ENCODE measurements around the gene SFXN3. TPM values are rescaled to one million over a fixed set of nuclear protein-coding genes. Genes with fewer than 3 reads are reported as not detected.

Gene SFXN3
- polyA plus RNA-seq, 1 experiment = 125 TPM

DNA sequence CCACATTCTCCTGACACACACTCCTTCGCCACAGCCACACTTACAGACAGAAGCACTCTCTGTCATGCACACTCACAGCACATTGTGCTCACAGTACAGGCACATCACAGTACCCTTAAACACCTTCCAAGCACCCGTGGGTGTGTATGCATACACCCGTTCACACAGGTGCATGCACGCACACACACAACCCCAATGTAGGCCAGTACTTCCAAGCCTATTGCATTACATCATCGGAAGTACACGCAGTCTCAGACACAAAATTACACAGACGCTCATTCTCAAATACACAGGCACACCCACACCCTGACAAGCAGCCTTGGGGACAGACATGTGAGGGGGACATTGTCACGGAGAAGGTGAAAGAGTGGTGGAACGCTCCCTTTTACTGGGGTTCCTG lies 41.9 kb downstream of the SFXN3 start:
- ChIA-PET CTCF (interaction anchor here (2.3 to 26.2 kb wide), 2 partner anchors 13 to 27 kb away, joined by 10 to 676 read pairs; no protein-coding TSS in a partner anchor), POLR2A (no interaction called here)
- Histone ChIP-seq H3K36me3 (ENCODE audit: control insufficient read depth, insufficient read depth, low read length) (no peaks in the 10 kb centered on the region), H3K4me3 (ENCODE audit: low read depth, low read length) (no peak overlapping the region), H3K27me3 (ENCODE audit: control insufficient read depth, insufficient read depth, low read length) (peaks cover 26% of the 10 kb centered on the region)
- TF ChIP-seq, protein P1, sequence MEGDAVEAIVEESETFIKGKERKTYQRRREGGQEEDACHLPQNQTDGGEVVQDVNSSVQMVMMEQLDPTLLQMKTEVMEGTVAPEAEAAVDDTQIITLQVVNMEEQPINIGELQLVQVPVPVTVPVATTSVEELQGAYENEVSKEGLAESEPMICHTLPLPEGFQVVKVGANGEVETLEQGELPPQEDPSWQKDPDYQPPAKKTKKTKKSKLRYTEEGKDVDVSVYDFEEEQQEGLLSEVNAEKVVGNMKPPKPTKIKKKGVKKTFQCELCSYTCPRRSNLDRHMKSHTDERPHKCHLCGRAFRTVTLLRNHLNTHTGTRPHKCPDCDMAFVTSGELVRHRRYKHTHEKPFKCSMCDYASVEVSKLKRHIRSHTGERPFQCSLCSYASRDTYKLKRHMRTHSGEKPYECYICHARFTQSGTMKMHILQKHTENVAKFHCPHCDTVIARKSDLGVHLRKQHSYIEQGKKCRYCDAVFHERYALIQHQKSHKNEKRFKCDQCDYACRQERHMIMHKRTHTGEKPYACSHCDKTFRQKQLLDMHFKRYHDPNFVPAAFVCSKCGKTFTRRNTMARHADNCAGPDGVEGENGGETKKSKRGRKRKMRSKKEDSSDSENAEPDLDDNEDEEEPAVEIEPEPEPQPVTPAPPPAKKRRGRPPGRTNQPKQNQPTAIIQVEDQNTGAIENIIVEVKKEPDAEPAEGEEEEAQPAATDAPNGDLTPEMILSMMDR (IDR thresholded peaks at IDR 0.05; ENCODE audit: insufficient read depth, low read depth, low read length) = no peak
- no peak for DNase-seq (ENCODE audit: low read depth)

DNA sequence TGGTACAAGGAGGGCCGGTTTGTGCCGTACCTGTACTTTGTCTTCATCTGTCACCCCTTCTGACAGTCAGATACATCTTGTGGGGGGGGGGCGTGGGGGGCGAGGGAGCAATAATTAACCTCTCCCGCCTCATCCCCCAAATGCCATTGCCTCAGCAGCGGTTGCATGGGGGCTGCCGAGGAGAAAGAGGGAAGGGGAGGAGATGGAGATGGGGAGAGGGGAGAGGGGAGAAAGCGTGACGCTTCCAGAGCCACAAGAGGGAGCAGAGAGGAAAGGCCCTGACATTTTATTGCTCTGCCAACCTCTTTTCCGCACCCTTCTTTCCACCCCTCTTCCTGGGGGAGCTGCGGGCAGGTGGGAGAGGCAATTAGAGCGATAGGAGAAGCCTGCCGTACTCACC lies 42.6 kb downstream of the SFXN3 start:
- Histone ChIP-seq H3K36me3 (ENCODE audit: control insufficient read depth, insufficient read depth, low read length) (no peaks in the 10 kb centered on the region), H3K4me3 (ENCODE audit: low read depth, low read length) (no peak overlapping the region), H3K27me3 (ENCODE audit: control insufficient read depth, insufficient read depth, low read length) (peaks cover 26% of the 10 kb centered on the region)
- DNase-seq (ENCODE audit: low read depth) = no peak
- POLR2A ChIA-PET = no interaction called here
- CTCF ChIA-PET = interaction anchor here (0.8 to 26.2 kb wide), 7 partner anchors 11 to 69 kb away, joined by 3 to 676 read pairs (median 4); no protein-coding TSS in a partner anchor
- TF ChIP-seq, protein P1 (IDR thresholded peaks at IDR 0.05; ENCODE audit: insufficient read depth, low read depth, low read length) = 0 out of 2 replicates have a peak, but pooled peaks have one; percentile 16

DNA sequence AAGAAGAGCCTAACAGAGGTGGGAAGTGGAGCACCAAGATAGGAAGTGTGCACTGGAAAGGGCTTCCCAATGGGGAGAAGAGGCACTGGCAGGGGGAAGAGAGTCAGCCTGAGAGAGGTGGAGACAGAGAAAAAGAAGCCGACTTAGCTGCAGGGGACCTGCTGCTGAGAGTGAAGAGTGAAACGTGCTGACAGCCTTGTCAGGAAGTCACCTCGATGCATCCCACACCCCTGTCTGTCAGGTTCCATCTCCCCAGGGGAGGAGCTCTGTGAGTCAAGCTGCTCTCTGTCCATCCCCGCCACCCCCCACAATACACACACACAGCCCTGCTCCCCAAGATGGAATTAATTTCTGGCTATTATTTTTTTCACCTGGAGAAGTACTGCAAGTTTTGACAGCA lies 44.7 kb downstream of the SFXN3 start:
- TF ChIP-seq, protein P1 (IDR thresholded peaks at IDR 0.05; ENCODE audit: insufficient read depth, low read depth, low read length) = no peak
- DNase-seq (ENCODE audit: low read depth) = no peak
- ChIA-PET CTCF (interaction anchor here (0.6 to 1.9 kb wide), 8 partner anchors 9 to 64 kb away, joined by 3 to 9 read pairs (median 4); no protein-coding TSS in a partner anchor), POLR2A (no interaction called here)
- Histone ChIP-seq H3K36me3 (ENCODE audit: control insufficient read depth, insufficient read depth, low read length) (no peaks in the 10 kb centered on the region), H3K4me3 (ENCODE audit: low read depth, low read length) (no peak overlapping the region), H3K27me3 (ENCODE audit: control insufficient read depth, insufficient read depth, low read length) (peaks cover 26% of the 10 kb centered on the region)

DNA sequence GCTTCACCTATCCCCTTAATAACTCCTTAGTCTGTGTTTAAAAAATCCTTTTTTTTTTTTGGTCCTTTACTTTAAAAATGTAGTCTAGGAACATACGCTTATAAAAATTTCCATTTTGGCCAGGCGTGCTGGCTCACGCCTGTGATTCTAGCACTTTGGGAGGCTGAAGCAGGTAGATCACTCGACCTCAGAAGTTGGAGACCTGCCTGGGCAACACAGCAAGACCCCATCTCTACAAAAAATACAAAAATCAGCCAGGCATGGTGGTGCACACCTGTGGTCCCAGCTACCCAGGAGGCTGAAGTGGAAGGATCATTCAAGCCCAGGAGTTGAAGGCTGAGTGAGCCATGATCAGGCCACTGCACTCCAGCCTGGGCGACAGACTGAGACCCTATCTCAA lies 45.6 kb downstream of the SFXN3 start:
- H3K4me3 ChIP-seq (ENCODE audit: low read depth, low read length) = no peak overlapping the region
- H3K27me3 ChIP-seq (ENCODE audit: control insufficient read depth, insufficient read depth, low read length) = peaks cover 26% of the 10 kb centered on the region
- POLR2A ChIA-PET = no interaction called here

DNA sequence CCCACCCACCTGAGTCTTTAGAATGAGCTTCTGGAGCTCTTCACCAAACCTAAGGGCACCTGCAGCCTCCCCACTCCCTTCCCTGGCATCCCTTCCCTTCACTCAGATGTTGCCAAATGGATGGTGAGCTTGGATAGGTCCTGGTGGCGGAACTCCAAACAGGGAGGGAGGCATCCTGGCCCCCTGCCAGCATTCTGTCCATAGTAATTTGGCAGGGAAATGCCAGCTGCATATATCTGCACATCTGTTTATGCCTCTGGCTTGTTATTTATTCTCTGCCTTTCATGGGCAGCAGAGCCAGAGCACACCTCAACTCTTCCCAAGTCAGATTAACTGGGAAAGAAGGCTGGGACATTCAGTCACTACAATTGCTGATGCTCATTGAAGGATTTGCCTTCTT lies 48.8 kb downstream of the SFXN3 start:
- ChIA-PET POLR2A (no interaction called here), CTCF (interaction anchor here (1.1 to 9.1 kb wide), 5 partner anchors 12 to 134 kb away, joined by 3 to 70 read pairs (median 12); no protein-coding TSS in a partner anchor)
- no peak for DNase-seq (ENCODE audit: low read depth)
- Histone ChIP-seq H3K36me3 (ENCODE audit: control insufficient read depth, insufficient read depth, low read length) (no peaks in the 10 kb centered on the region), H3K27me3 (ENCODE audit: control insufficient read depth, insufficient read depth, low read length) (peaks cover 13% of the 10 kb centered on the region), H3K4me3 (ENCODE audit: low read depth, low read length) (no peak overlapping the region)
- TF ChIP-seq, protein P1 (IDR thresholded peaks at IDR 0.05; ENCODE audit: insufficient read depth, low read depth, low read length) = no peak

More for the DNA sequence above, 45.6 kb downstream of the SFXN3 start:
- H3K36me3 ChIP-seq (ENCODE audit: control insufficient read depth, insufficient read depth, low read length) = no peaks in the 10 kb centered on the region
- CTCF ChIA-PET = interaction anchor here (1.1 to 1.8 kb wide), 4 partner anchors 16 to 62 kb away, joined by 3 to 9 read pairs (median 4); no protein-coding TSS in a partner anchor
- TF ChIP-seq, protein P1 (IDR thresholded peaks at IDR 0.05; ENCODE audit: insufficient read depth, low read depth, low read length) = no peak
- DNase-seq (ENCODE audit: low read depth) = no peak

Data from BJ (cell line).